NCI-H146 treated with DMSO at 0.1 percent for 48 hours (cell line): ENCODE results near the gene DHPS.
"Not testable (repeated sequence)": the region's sequence is repeated elsewhere in the genome, so short reads cannot be mapped to it uniquely, and the experiment has no call there.

Experiments used
- DNase-seq: peaks from one replicate; lab custom pipeline; 2025; ENCODE audit not compliant: unreplicated experiment; lab: John Stamatoyannopoulos, UW

Gene DHPS

GRCh38 chr19:12681074-12681987 lies at the start of gene DHPS:
Gene DHPS, minus strand, starts transcription at chr19:12681880. Its CDS starts 114 bp downstream, at chr19:12681766.
- peak; percentile 99 for DNase-seq

DNA sequence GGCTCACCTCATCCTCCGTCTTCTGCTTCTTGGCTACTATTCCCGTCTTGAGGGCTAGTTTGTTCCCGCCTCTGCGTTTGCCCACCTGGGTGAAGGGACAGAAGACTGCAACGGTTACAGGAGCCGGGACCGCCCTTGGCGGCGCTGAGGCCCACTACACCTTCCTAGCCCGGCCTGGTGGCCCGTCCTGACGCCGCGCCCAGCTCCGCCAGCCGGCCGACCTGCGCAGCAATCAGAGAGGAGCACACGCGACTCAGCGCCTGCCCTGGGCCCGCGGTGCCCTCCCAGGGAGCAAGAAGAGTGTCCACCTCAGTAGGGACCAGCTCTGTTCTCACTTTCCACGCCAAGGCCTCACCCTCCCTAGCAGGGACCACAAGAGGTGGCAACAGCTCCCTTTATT lies 49.7 kb upstream of the DHPS start:
- DNase-seq = no peak

DNA sequence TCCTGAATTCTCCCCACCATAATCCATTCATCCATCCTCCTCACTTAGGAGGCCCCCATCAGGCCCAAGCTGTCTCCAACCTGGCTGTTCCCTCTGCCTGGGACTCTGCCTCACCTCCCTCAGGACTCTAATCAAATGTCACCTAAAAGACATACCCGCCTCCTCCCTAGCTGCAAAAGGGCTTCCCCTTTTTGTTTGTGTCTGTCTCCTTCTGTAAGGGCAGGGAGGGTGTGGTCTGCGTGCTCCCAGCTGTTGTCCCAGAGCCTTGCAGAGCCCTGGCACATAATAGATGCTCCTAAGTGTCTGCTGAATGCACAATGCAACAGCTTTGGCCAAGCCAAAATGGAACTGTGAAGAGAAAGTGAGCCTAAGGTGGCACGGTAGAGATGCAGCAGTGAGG lies 48.4 kb upstream of the DHPS start:
- no peak for DNase-seq

GRCh38 chr19:12727745-12728433 lies 46.2 kb upstream of the DHPS start:
- DNase-seq = no peak

GRCh38 chr19:12726988-12727316 lies 45.3 kb upstream of the DHPS start:
- DNase-seq = no peak

DNA sequence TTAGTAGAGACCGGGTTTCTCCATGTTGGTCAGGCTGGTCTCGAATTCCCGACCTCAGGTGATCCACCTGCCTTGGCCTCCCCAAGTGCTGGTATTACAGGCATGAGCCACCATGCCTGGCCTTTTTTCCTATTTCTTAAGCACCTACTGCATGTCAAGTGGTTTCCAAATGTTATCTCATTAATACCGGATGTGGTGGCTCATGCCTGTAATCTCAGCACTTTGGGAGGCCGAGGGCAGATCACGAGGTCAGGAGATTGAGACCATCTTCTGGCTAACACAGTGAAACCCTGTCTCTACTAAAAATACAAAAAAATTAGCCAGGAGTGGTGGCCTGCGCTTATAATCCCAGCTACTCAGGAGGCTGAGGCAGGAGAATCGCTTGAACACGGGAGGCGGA lies 43.9 kb upstream of the DHPS start:
- not testable (repeated sequence) for DNase-seq

DNA sequence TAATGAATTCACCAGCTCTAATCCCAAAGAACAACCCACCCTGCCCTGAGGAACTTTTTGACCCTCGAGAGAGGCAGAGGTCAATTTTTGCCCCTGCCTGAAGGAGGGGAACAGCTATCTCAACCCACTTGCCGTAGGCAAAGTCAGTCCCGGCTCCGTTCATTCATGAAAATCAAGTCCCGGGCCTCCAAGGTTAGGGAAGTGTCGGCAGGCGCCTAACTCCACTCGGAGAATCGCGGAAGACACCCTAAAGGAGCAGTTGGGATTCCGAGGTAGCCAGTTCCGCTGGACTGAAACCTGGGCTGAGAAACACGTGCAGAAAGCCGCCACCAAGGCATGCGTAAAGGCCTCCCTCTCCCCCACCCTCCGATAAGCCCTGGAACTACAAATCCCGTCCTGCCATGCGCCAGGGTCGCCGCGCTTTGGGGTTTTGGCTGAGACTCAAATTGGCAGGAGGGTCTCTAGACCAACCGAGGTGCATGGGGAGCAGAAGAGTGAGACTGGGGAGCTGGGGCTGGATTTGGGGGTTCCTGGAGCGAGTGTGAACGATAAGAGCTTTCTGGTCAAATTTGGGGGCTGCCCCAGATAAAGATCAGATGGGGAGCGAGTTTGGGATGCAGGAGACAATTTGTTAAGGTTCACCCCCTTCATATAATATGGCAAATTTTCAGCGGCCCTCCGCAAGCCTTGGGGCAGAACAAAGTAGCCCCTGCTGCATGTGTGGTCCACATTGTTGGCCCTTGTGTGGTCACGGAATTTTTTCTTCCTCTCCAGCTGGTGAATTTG lies 42.2 kb upstream of the DHPS start, which contains the start of gene TNPO2:
Gene TNPO2 (minus strand): TSS at position 292 of the 786 bp plus-strand sequence. CDS start 2,955 bp downstream, outside the sequence.
- DNase-seq = peak; percentile 72

GRCh38 chr19:12723381-12723640 lies 41.6 kb upstream of the DHPS start:
- DNase-seq = no peak

DNA sequence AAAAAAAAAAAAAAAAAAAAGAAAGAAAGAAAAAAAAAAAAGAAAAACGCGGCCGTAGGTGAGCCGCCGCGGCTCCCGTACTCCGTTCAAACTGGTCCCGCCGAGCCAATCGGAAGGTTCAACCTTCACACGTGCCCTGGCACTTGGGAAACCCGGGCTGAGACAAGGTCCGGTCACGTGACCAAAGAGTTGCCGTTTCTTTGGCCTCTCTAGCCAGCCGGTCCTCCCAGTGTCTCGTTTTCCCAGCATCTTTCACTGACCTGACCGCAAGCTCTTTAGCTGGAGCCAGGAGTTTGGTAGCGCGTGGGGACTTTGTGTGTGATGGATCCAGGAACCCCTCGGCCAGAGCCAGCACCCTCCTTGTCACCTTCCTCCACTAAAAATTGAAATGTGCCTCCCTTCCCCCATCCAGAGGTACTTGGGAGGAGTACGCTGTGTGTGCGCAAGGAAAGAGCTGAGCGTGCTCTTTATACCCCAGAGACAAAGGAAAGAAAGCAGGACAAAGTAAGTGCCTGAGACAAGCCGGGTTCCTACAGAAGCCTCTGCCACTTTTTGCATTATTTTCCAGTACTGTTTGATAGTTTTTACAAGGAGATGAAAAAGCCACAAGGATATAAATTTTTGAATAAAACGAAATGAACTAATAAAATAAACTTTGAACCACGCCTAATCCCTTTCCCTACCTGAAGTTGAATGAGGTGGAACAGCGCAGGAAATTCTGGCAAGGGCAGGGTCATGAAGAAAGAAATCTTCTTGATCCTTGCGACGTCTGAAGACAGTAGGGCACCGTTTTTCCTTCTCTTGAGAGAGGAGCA lies 41.1 kb upstream of the DHPS start:
- DNase-seq = peak; percentile 98

- no peak for DNase-seq
Observed at GRCh38 chr19:12721656-12722565, 40.2 kb upstream of the DHPS start.

- DNase-seq = no peak
Observed at GRCh38 chr19:12720851-12721655, 39.4 kb upstream of the DHPS start.

DNA sequence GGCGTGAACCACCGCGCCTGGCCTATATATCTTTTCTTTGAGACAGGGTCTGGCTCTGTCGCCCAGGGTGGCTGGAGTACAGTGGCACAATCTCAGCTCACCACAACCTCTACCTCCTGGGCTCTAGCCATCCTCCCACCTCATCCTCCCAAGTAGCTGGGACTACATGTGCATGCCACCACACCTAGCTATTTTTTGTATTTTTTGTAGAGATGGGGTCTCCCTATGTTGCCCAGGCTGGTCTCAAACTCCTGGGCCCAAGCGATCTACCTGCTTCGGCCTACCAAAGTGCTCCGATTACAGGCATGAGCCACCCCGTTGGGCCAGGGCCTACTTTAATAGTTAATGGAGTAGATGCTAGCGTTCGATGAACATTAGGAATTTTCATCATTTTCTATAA lies 38.6 kb upstream of the DHPS start:
- no peak for DNase-seq

DNA sequence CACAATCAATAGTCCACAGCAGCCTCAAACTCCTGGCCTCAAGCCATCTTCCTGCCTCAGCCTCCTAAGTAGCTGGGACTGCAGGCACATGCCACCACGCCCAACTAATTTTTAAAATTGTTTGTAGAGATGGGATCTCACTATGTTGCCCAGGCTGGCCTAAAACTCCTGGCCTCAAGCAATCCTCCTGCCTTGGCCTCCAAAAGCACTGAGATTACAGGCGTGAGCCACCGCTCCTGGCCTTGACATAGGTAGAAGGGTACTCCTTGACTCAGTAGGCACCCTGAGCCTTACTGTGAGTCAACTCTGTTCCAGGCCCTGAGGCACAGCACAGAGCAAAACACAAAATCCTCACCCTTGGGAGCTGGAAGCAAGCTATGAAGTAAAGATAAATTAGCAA lies 34.2 kb upstream of the DHPS start:
- no peak for DNase-seq

- DNase-seq = no peak
Observed at GRCh38 chr19:12715102-12715501, 33.4 kb upstream of the DHPS start.

GRCh38 chr19:12713304-12713703 lies 31.6 kb upstream of the DHPS start:
- DNase-seq = not testable (repeated sequence)

- DNase-seq = not testable (repeated sequence)
Observed at GRCh38 chr19:12712077-12712476, 30.4 kb upstream of the DHPS start.

DNA sequence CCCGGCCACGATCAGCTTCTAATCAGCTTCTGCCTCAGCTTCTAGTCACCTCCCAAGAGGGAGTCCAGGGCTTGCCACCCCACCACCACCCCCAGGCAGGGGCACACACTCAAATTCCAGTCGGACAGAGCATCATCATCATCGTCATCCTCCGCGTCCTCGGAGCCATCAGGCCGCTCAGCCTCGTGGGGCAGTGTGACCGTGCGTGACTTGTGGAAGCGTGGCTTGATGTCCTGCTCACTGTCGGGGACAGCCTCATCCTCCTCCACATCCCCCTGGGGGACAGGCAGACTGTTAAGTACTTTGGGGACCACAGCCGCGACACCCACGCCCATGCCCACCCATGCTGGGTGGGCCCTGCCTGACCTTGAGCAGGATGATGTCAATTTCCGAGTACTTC lies 29.5 kb upstream of the DHPS start:
- no peak for DNase-seq

DNA sequence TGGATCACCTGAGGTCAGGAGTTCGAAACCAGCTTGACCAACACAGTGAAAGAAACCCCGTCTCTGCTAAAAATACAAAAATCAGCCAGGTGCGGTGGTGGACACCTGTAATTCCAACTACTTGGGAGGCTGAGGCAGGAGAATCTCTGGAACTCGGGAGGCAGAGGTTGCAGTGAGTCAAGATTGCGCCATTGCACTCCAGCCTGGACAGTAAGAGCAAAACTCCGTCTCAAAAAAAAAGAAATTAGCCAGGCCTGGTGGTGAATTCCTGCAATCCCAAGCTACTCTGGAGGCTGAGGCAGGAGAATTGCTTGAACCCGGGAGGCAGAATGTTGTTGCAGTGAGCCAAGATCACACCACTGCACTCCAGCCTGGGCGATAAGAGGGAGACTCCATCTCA lies 27.0 kb upstream of the DHPS start:
- no peak for DNase-seq

- DNase-seq = no peak
Observed at GRCh38 chr19:12706332-12706718, 24.6 kb upstream of the DHPS start.
